Endothelial cell of umbilical vein (primary cell): ENCODE measurements around the gene AEBP1. TPM values are rescaled to one million over a fixed set of nuclear protein-coding genes. Genes with fewer than 3 reads are reported as not detected.

ENCODE experiments used
- BruUV-seq: library from RNA; stranded (reverse); fragments of 400-500 nt; replicated peaks from 2 replicates; lab custom pipeline; 2021; lab: Mats Ljungman, UMichigan
- CTCF ChIA-PET: fragments of 300-600, 350-600 bp; sonication (Branson Sonifier 250); formaldehyde crosslinking; loops from one replicate; lab custom pipeline; 2021; ENCODE audit warnings: antibody characterized with exemption, inconsistent platforms; lab: Charles Lee
- POLR2A ChIA-PET: fragments of 300-600, 350-600 bp; sonication (Branson Sonifier 250); formaldehyde crosslinking; loops from one replicate; lab custom pipeline; 2021; ENCODE audit warnings: antibody characterized with exemption, inconsistent platforms; lab: Charles Lee
- DNase-seq: peaks from one replicate; pipeline ENCODE4 v3.0.0-alpha.2; 2011; ENCODE audit warnings: low read depth, low spot score
- FAIRE-seq: peaks from 2 replicates; lab custom pipeline; 2011; peaks lifted over from hg19 to GRCh38; lab: Jason Lieb, UNC
- H2AFZ ChIP-seq: 2 replicates; pipeline ENCODE4 v1.6.0; 2012; ENCODE audit warnings: low read depth, low read length, control low read depth, inconsistent platforms
- H3K27ac ChIP-seq: 2 replicates; pipeline ENCODE4 v1.5.1; 2011; ENCODE audit warnings: low read depth, mild to moderate bottlenecking, control low read depth, low read length, moderate library complexity; ENCODE audit not compliant: insufficient read depth
- H3K27me3 ChIP-seq, 2 experiments: 2 replicates each; pipeline versions ENCODE4 v1.6.0 to v1.6.1; 2011; ENCODE audit warnings: low read length in 2 of 2, mixed read lengths in 1 of 2; ENCODE audit not compliant: control insufficient read depth in 2 of 2, insufficient read depth in 2 of 2
- H3K36me3 ChIP-seq, 2 experiments: 2 replicates in 1 of 2; 3 replicates in 1 of 2; pipeline ENCODE4 v1.5.1; 2011; ENCODE audit warnings: low read length in 2 of 2, mild to moderate bottlenecking in 1 of 2, moderate library complexity in 1 of 2; ENCODE audit not compliant: control insufficient read depth in 2 of 2, insufficient read depth in 2 of 2; ENCODE audit errors: extremely low read depth in 1 of 2
- H3K4me1 ChIP-seq: 3 replicates; pipeline ENCODE4 v1.5.1; 2011; ENCODE audit warnings: mild to moderate bottlenecking, low read length; ENCODE audit not compliant: control insufficient read depth, insufficient read depth; ENCODE audit errors: extremely low read depth
- H3K4me2 ChIP-seq: 2 replicates; pipeline ENCODE4 v1.6.1; 2011; ENCODE audit warnings: low read length, control low read depth, mixed read lengths; ENCODE audit not compliant: insufficient read depth
- H3K4me3 ChIP-seq, 3 experiments: fragments of 200-600 bp in 1 of 3; sonication (generic), shearing (Covaris generic) in 1 of 3; replicated peaks in 1 of 3; 2 replicates each; pipeline ENCODE4 v1.5.1; 2011 to 2016; ENCODE audit warnings: control low read depth in 3 of 3, low read length in 3 of 3, mild to moderate bottlenecking in 2 of 3, inconsistent platforms in 1 of 3, low read depth in 1 of 3, moderate library complexity in 1 of 3; ENCODE audit not compliant: insufficient read depth in 1 of 3
- H3K79me2 ChIP-seq: 2 replicates; pipeline ENCODE4 v1.6.0; 2012; ENCODE audit warnings: low read length, inconsistent platforms; ENCODE audit not compliant: control insufficient read depth, insufficient read depth
- H3K9ac ChIP-seq: replicated peaks from 2 replicates; pipeline ENCODE3; 2011; ENCODE audit warnings: low read length, control low read depth; ENCODE audit not compliant: insufficient read depth; ENCODE audit errors: extremely low read depth
- H3K9me1 ChIP-seq: replicated peaks from 3 replicates; pipeline ENCODE4 v1.6.0; 2011; ENCODE audit warnings: mild to moderate bottlenecking, low read length; ENCODE audit not compliant: control insufficient read depth, insufficient read depth; ENCODE audit errors: extremely low read depth
- H3K9me3 ChIP-seq: replicated peaks from 2 replicates; pipeline ENCODE4 v1.5.1; 2012; ENCODE audit warnings: low read length, inconsistent platforms; ENCODE audit not compliant: control insufficient read depth, insufficient read depth
- H4K20me1 ChIP-seq: replicated peaks from 2 replicates; pipeline ENCODE3; 2011; ENCODE audit warnings: mild to moderate bottlenecking, low read length; ENCODE audit not compliant: control insufficient read depth, insufficient read depth; ENCODE audit errors: extremely low read depth
- CTCF ChIP-seq, 2 donors: IDR thresholded peaks; 1 replicate in 1 of 2; 2 replicates in 1 of 2; pipeline ENCODE4 v1.5.1; 2011; ENCODE audit warnings: low read length in 2 of 2, mild to moderate bottlenecking in 2 of 2, moderate library complexity in 2 of 2, control low read depth in 1 of 2, inconsistent platforms in 1 of 2, low read depth in 1 of 2; ENCODE audit not compliant: insufficient read depth in 1 of 2; ENCODE audit errors: extremely low read depth in 1 of 2
- EZH2 ChIP-seq: IDR thresholded peaks from 2 replicates; pipeline ENCODE4 v1.6.1; 2012; ENCODE audit warnings: borderline replicate concordance, low read depth, mild to moderate bottlenecking, moderate library complexity, low read length, inconsistent platforms; ENCODE audit not compliant: severe bottlenecking
- FOS ChIP-seq: IDR thresholded peaks from 2 replicates; pipeline ENCODE4 v1.6.1; 2011; ENCODE audit warnings: mild to moderate bottlenecking, low read length, moderate library complexity, borderline replicate concordance; ENCODE audit not compliant: insufficient read depth
- GATA2 ChIP-seq: IDR thresholded peaks from 2 replicates; pipeline ENCODE4 v1.7.0; 2011; ENCODE audit warnings: low read depth, mild to moderate bottlenecking, moderate library complexity, mixed read lengths, low read length; ENCODE audit not compliant: insufficient read length, insufficient read depth
- JUN ChIP-seq: IDR thresholded peaks from 2 replicates; pipeline ENCODE4 v1.6.1; 2011; ENCODE audit warnings: borderline replicate concordance, low read depth; ENCODE audit not compliant: insufficient read length, insufficient read depth
- MAX ChIP-seq: IDR thresholded peaks from 2 replicates; pipeline ENCODE4 v1.6.1; 2011; ENCODE audit not compliant: insufficient read depth, insufficient read length
- MYC ChIP-seq: IDR thresholded peaks from one replicate; pipeline ENCODE4 v1.6.1; 2011; ENCODE audit warnings: mild to moderate bottlenecking, low read depth, low read length
- POLR2A ChIP-seq: IDR thresholded peaks from 2 replicates; pipeline ENCODE4 v1.6.1; 2012; ENCODE audit warnings: low read depth, mild to moderate bottlenecking, control low read depth, low read length
- POLR2AphosphoS5 ChIP-seq: IDR thresholded peaks from 2 replicates; pipeline ENCODE4 v1.6.1; 2012; ENCODE audit warnings: low read depth, mild to moderate bottlenecking, control low read depth, low read length, moderate library complexity; ENCODE audit not compliant: insufficient read depth
- dilution Hi-C: fragments of 300-500 bp; cut with MboI; formaldehyde crosslinking; loops from one replicate; pipeline ENCODE4 v1.15.0; 2019; ENCODE audit warnings: low sequenced_read_pairs; ENCODE audit not compliant: extremely low pct_ligation_motif_present
- intact Hi-C: fragments of 100-400 bp; cut with micrococcal nuclease; formaldehyde crosslinking; loops from one replicate; pipeline ENCODE4 v1.10.0; 2022
- polyA plus RNA-seq, 4 experiments: library from polyadenylated mRNA; depleted of rRNA in 3 of 4; stranded (reverse) in 3 of 4; unstranded in 1 of 4; fragments of >200 nt; gene quantifications; 2 replicates each; pipeline versions ENCODE4 v1.2.1 to v1.2.3, GENCODE V29; 2011 to 2012; ENCODE audit warnings: missing spikeins in 1 of 4
- total RNA-seq: library from RNA; stranded (reverse); gene quantifications from 2 replicates; pipeline ENCODE4 v1.2.3, GENCODE V29; 2021

Gene AEBP1
- total and polyA plus RNA-seq, 2 donors (not counting 3 experiments of a cell fraction or from before 2014, with no cell fraction given), result 20.6 to 48.0 TPM

GRCh38 chr7:44159824-44160630, 55.9 kb downstream of the AEBP1 start:
- H3K79me2 ChIP-seq, result no peaks in the 10 kb centered on the region
- ChIA-PET POLR2A (no interaction called here), CTCF (no interaction called here)
- no TSS peak for BruUV-seq
- H3K9ac ChIP-seq, result no peak overlapping the region
- peaks cover 13 to 25% of the 10 kb centered on the region in 2 experiments for H3K27me3 ChIP-seq
- no peaks in the 10 kb centered on the region for H3K4me1 ChIP-seq
- no peaks in the 10 kb centered on the region for H3K9me1 ChIP-seq
- H3K4me2 ChIP-seq, result no peak overlapping the region
- no peaks in the 10 kb centered on the region for H3K36me3 ChIP-seq
- no peak overlapping the region for H2AFZ ChIP-seq
- H3K4me3 ChIP-seq, result no peak overlapping the region
- H3K9me3 ChIP-seq, result no peaks in the 10 kb centered on the region
- dilution Hi-C loops (no loop called here), intact Hi-C loops (no loop called here)
- FAIRE-seq, result no peak
- TF ChIP-seq POLR2A (no peak), MYC (no peak), POLR2AphosphoS5 (no peak), FOS (no peak), GATA2 (no peak), CTCF (IDR thresholded peaks at IDR 0.05; ENCODE audit: extremely low read depth in 1 of 2, insufficient read depth in 1 of 2, low read depth in 1 of 2, low read length in 2 of 2) (no peak), JUN (no peak), MAX (no peak), EZH2 (no peak)
- DNase-seq, result no peak
- H4K20me1 ChIP-seq, result no peaks in the 10 kb centered on the region
- H3K27ac ChIP-seq, result no peak overlapping the region
